GM21737 (cell line): Measurements from ENCODE around the gene CCDC117.

Experiments
- ATAC-seq: cut with Tn5 transposase; IDR thresholded peaks from one replicate; pipeline ENCODE4 v1.9.1; 2021; ENCODE audit warnings: mild to moderate bottlenecking, moderate library complexity; ENCODE audit not compliant: unreplicated experiment

CCDC117 gene

GRCh38 chr22:28769394-28770085, 3.0 kb upstream of the CCDC117 start:
- ATAC-seq = no peak

- ATAC-seq = no peak
Measured at GRCh38 chr22:28771195-28771791, 1.2 kb upstream of the CCDC117 start.

GRCh38 chr22:28773461-28773867, 969 bp downstream of the CCDC117 start:
- ATAC-seq = peak; percentile 27

GRCh38 chr22:28774378-28774777, 1.9 kb downstream of the CCDC117 start:
- no peak for ATAC-seq

GRCh38 chr22:28779833-28780232, 7.3 kb downstream of the CCDC117 start:
- ATAC-seq = no peak

GRCh38 chr22:28780296-28780695, 7.8 kb downstream of the CCDC117 start:
- ATAC-seq = no peak

- no peak for ATAC-seq
Measured at GRCh38 chr22:28783786-28784671, 11.5 kb downstream of the CCDC117 start.

GRCh38 chr22:28788601-28789000, 16.1 kb downstream of the CCDC117 start:
- no peak for ATAC-seq

- ATAC-seq = no peak
Measured at GRCh38 chr22:28791124-28791523, 18.6 kb downstream of the CCDC117 start.

- ATAC-seq = peak; percentile 63
Measured at GRCh38 chr22:28791841-28792490, 19.5 kb downstream of the CCDC117 start.

- ATAC-seq = peak; percentile 22
Measured at GRCh38 chr22:28792491-28793383, 20.2 kb downstream of the CCDC117 start.

GRCh38 chr22:28793976-28794584, 21.6 kb downstream of the CCDC117 start:
- no peak for ATAC-seq

- no peak for ATAC-seq
Measured at GRCh38 chr22:28795071-28795693, 22.7 kb downstream of the CCDC117 start.

GRCh38 chr22:28795932-28796856, 23.7 kb downstream of the CCDC117 start:
- ATAC-seq = no peak

GRCh38 chr22:28798810-28799605, 26.5 kb downstream of the CCDC117 start:
- ATAC-seq = no peak

- ATAC-seq = peak; percentile 30
Measured at GRCh38 chr22:28799606-28800307, 27.3 kb downstream of the CCDC117 start.
